ENCODE measurements around the gene CCBE1.

CCBE1 gene

GRCh38 chr18:59481436-59481835 lies 215.8 kb downstream of the CCBE1 start:
- no peak for DNase-seq

GRCh38 chr18:59479776-59480175 lies 217.4 kb downstream of the CCBE1 start:
- no peak for DNase-seq

- DNase-seq, result no peak
Measured at GRCh38 chr18:59478591-59478990, 218.6 kb downstream of the CCBE1 start.

- DNase-seq, result no peak
Measured at GRCh38 chr18:59477849-59478248, 219.4 kb downstream of the CCBE1 start.

- DNase-seq, result no peak
Measured at GRCh38 chr18:59470561-59471121, 226.6 kb downstream of the CCBE1 start.

- DNase-seq, result no peak
Measured at GRCh38 chr18:59469463-59470180, 227.6 kb downstream of the CCBE1 start.

GRCh38 chr18:59468821-59469220 lies 228.4 kb downstream of the CCBE1 start:
- no peak for DNase-seq

- DNase-seq, result no peak
Measured at GRCh38 chr18:59467497-59467896, 229.7 kb downstream of the CCBE1 start.

GRCh38 chr18:59466980-59467379 lies 230.2 kb downstream of the CCBE1 start:
- no peak for DNase-seq

GRCh38 chr18:59464486-59464885 lies 232.7 kb downstream of the CCBE1 start:
- no peak for DNase-seq

GRCh38 chr18:59461171-59461570 lies 236.1 kb downstream of the CCBE1 start:
- no peak for DNase-seq

- no peak for DNase-seq
Measured at GRCh38 chr18:59460072-59460420, 237.2 kb downstream of the CCBE1 start.

GRCh38 chr18:59459369-59460071 lies 237.7 kb downstream of the CCBE1 start:
- DNase-seq, result no peak

GRCh38 chr18:59458575-59458974 lies 238.6 kb downstream of the CCBE1 start:
- no peak for DNase-seq

- no peak for DNase-seq
Measured at GRCh38 chr18:59456657-59457056, 240.6 kb downstream of the CCBE1 start.

- no peak for DNase-seq
Measured at GRCh38 chr18:59455728-59456276, 241.4 kb downstream of the CCBE1 start.

GRCh38 chr18:59454909-59455727 lies 242.1 kb downstream of the CCBE1 start:
- no peak for DNase-seq

- no peak for DNase-seq
Measured at GRCh38 chr18:59453468-59453961, 243.7 kb downstream of the CCBE1 start.

- no peak for DNase-seq
Measured at GRCh38 chr18:59451963-59452362, 245.3 kb downstream of the CCBE1 start.

- DNase-seq, result no peak
Measured at GRCh38 chr18:59451073-59451472, 246.2 kb downstream of the CCBE1 start.

GRCh38 chr18:59448546-59448945 lies 248.7 kb downstream of the CCBE1 start:
- DNase-seq, result no peak

- no peak for DNase-seq
Measured at GRCh38 chr18:59446012-59446411, 251.2 kb downstream of the CCBE1 start.

All from activated CD4-positive, alpha-beta T cell treated with anti-CD3 and anti-CD28 coated beads for 4 hours (primary cell).